Transverse colon (tissue), 3 donors: Measurements from ENCODE around the gene DRC3.

ENCODE experiments used
- EP300 ChIP-seq: sonication (generic); formaldehyde crosslinking; IDR thresholded peaks from one replicate; pipeline ENCODE4 v1.6.1; 2017; ENCODE audit warnings: antibody characterized with exemption, low read depth
- POLR2A ChIP-seq: fragments of 450-650 bp; IDR thresholded peaks from one replicate; pipeline ENCODE4 v1.6.1; 2016; ENCODE audit warnings: antibody characterized with exemption, mild to moderate bottlenecking, moderate library complexity
- TF ChIP-seq, protein P1 (sequence below), 5 experiments: fragments of 200-600 bp in 3 of 5; fragments of 450-650 bp in 2 of 5; sonication (generic) in 3 of 5; IDR thresholded peaks; 1 replicate in 2 of 5; 2 replicates in 3 of 5; pipeline ENCODE4 v1.5.1; 2016 to 2017; ENCODE audit warnings: antibody characterized with exemption in 5 of 5, inconsistent platforms in 3 of 5, mild to moderate bottlenecking in 2 of 5, moderate library complexity in 1 of 5

- TF ChIP-seq EP300 (no peak), POLR2A (no peak)
- TF ChIP-seq, protein P1, sequence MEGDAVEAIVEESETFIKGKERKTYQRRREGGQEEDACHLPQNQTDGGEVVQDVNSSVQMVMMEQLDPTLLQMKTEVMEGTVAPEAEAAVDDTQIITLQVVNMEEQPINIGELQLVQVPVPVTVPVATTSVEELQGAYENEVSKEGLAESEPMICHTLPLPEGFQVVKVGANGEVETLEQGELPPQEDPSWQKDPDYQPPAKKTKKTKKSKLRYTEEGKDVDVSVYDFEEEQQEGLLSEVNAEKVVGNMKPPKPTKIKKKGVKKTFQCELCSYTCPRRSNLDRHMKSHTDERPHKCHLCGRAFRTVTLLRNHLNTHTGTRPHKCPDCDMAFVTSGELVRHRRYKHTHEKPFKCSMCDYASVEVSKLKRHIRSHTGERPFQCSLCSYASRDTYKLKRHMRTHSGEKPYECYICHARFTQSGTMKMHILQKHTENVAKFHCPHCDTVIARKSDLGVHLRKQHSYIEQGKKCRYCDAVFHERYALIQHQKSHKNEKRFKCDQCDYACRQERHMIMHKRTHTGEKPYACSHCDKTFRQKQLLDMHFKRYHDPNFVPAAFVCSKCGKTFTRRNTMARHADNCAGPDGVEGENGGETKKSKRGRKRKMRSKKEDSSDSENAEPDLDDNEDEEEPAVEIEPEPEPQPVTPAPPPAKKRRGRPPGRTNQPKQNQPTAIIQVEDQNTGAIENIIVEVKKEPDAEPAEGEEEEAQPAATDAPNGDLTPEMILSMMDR (IDR thresholded peaks at IDR 0.05): no peak
These were observed 8.7 kb downstream of the DRC3 start for GRCh38 chr17:17981330-17981729.
